DOHH2 (cell line): ENCODE measurements around the gene CREB1.

Experiments used
- H3F3A ChIP-seq: fragments of 200-600 bp; sonication (generic), shearing (Covaris generic); 2 replicates; pipeline ENCODE4 v1.6.0; 2016; ENCODE audit warnings: antibody characterized with exemption, mild to moderate bottlenecking; ENCODE audit not compliant: control insufficient read depth, insufficient read depth
- H3K27ac ChIP-seq: fragments of 200-600 bp; sonication (generic); 2 replicates; pipeline ENCODE4 v1.5.1; 2014; ENCODE audit warnings: low read depth, mild to moderate bottlenecking, low read length, moderate library complexity
- H3K27me3 ChIP-seq: fragments of 200-600 bp; sonication (generic); 2 replicates; pipeline ENCODE4 v1.6.1; 2014; ENCODE audit warnings: mild to moderate bottlenecking, low read length, mixed read lengths; ENCODE audit not compliant: control insufficient read depth
- H3K36me3 ChIP-seq: fragments of 200-600 bp; sonication (generic); 2 replicates; pipeline ENCODE4 v1.6.1; 2014; ENCODE audit warnings: mild to moderate bottlenecking, low read length, moderate library complexity, mixed read lengths; ENCODE audit not compliant: control insufficient read depth
- H3K4me1 ChIP-seq: fragments of 200-600 bp; sonication (generic); 2 replicates; pipeline ENCODE4 v1.6.1; 2014; ENCODE audit warnings: mild to moderate bottlenecking, low read length, mixed read lengths; ENCODE audit not compliant: control insufficient read depth
- H3K4me2 ChIP-seq: fragments of 200-600 bp; sonication (generic); 2 replicates; pipeline ENCODE4 v1.6.0; 2014; ENCODE audit warnings: mild to moderate bottlenecking, low read length, moderate library complexity
- H3K4me3 ChIP-seq: fragments of 200-600 bp; sonication (generic); 2 replicates; pipeline ENCODE4 v1.5.1; 2014; ENCODE audit warnings: mild to moderate bottlenecking, low read length, mixed read lengths
- H3K79me2 ChIP-seq: fragments of 200-600 bp; sonication (generic); 2 replicates; pipeline ENCODE4 v1.6.1; 2014; ENCODE audit warnings: mild to moderate bottlenecking, low read length, mixed read lengths; ENCODE audit not compliant: control insufficient read depth
- H3K9me2 ChIP-seq: fragments of 200-600 bp; sonication (generic); replicated peaks from 2 replicates; pipeline ENCODE4 v1.6.1; 2014; ENCODE audit warnings: mild to moderate bottlenecking, low read length, mixed read lengths; ENCODE audit not compliant: control insufficient read depth
- H3K9me3 ChIP-seq: fragments of 200-600 bp; sonication (generic); 2 replicates; pipeline ENCODE4 v1.6.1; 2014; ENCODE audit warnings: antibody characterized with exemption, low read length, mixed read lengths; ENCODE audit not compliant: control insufficient read depth, insufficient read depth
- H4K20me1 ChIP-seq: fragments of 200-600 bp; sonication (generic); 2 replicates; pipeline ENCODE4 v1.6.0; 2014; ENCODE audit warnings: low read depth, mild to moderate bottlenecking, antibody characterized with exemption, low read length, moderate library complexity; ENCODE audit not compliant: control insufficient read depth, insufficient read depth
- EZH2phosphoT487 ChIP-seq: fragments of 200-600 bp; sonication (generic); IDR thresholded peaks from 2 replicates; pipeline ENCODE4 v1.6.1; 2017; ENCODE audit warnings: borderline replicate concordance, mild to moderate bottlenecking, antibody characterized with exemption, low read length, moderate library complexity, mixed read lengths
- TF ChIP-seq, protein P1 (sequence below): fragments of 200-600 bp; sonication (generic); IDR thresholded peaks from one replicate; pipeline ENCODE4 v1.5.1; 2014; ENCODE audit warnings: antibody characterized with exemption, mild to moderate bottlenecking, low read depth, low read length; ENCODE audit not compliant: poor library complexity, severe bottlenecking

CREB1 gene

DNA sequence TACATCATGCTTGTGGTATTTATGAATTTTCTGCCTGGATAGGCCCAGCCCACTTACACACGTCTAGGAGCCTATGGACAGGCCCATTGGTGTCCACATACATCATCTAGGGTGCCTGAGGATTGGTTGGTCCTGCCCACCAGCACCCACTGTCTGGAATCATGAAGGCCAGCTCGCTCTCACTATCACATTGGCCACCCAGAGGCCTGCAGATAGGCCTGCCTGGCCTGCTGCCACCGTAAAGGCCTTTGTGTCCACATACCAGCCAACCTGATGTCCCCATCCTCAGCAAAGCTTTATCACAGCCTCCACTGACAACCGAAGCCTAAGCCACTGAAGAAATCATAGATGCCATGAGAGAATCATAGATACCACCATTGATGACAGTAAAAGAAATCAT, 55.2 kb downstream of the CREB1 start:
- peaks cover 11% of the 10 kb centered on the region for H3F3A ChIP-seq
- no peak overlapping the region for H3K4me2 ChIP-seq
- H3K9me3 ChIP-seq: no peaks in the 10 kb centered on the region
- H3K27me3 ChIP-seq: no peaks in the 10 kb centered on the region
- no peak for TF ChIP-seq EZH2phosphoT487
- TF ChIP-seq, protein P1, sequence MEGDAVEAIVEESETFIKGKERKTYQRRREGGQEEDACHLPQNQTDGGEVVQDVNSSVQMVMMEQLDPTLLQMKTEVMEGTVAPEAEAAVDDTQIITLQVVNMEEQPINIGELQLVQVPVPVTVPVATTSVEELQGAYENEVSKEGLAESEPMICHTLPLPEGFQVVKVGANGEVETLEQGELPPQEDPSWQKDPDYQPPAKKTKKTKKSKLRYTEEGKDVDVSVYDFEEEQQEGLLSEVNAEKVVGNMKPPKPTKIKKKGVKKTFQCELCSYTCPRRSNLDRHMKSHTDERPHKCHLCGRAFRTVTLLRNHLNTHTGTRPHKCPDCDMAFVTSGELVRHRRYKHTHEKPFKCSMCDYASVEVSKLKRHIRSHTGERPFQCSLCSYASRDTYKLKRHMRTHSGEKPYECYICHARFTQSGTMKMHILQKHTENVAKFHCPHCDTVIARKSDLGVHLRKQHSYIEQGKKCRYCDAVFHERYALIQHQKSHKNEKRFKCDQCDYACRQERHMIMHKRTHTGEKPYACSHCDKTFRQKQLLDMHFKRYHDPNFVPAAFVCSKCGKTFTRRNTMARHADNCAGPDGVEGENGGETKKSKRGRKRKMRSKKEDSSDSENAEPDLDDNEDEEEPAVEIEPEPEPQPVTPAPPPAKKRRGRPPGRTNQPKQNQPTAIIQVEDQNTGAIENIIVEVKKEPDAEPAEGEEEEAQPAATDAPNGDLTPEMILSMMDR: no peak
- no peak overlapping the region for H3K27ac ChIP-seq
- H3K79me2 ChIP-seq: no peaks in the 10 kb centered on the region; the same call in 1 of the 2 replicates
- H3K4me1 ChIP-seq: no peaks in the 10 kb centered on the region
- no peaks in the 10 kb centered on the region for H4K20me1 ChIP-seq
- peaks cover 87% of the 10 kb centered on the region for H3K36me3 ChIP-seq
- no peaks in the 10 kb centered on the region for H3K9me2 ChIP-seq
- no peak overlapping the region for H3K4me3 ChIP-seq

GRCh38 chr2:207587305-207587704, 57.5 kb downstream of the CREB1 start:
- Histone ChIP-seq H3K79me2 (no peaks in the 10 kb centered on the region; the same call in 1 of the 2 replicates), H4K20me1 (no peaks in the 10 kb centered on the region), H3K27me3 (no peaks in the 10 kb centered on the region), H3K36me3 (peaks cover 90% of the 10 kb centered on the region), H3F3A (peaks cover 11% of the 10 kb centered on the region), H3K4me1 (no peaks in the 10 kb centered on the region), H3K9me2 (no peaks in the 10 kb centered on the region), H3K9me3 (peaks cover 5% of the 10 kb centered on the region; the same call in 1 of the 2 replicates), H3K27ac (no peak overlapping the region), H3K4me3 (no peak overlapping the region), H3K4me2 (no peak overlapping the region)
- no peak for TF ChIP-seq EZH2phosphoT487
- TF ChIP-seq, protein P1: no peak

- no peak overlapping the region for H3K27ac ChIP-seq
- H3K4me1 ChIP-seq: no peaks in the 10 kb centered on the region
- no peaks in the 10 kb centered on the region; the same call in 1 of the 2 replicates for H3K79me2 ChIP-seq
- no peaks in the 10 kb centered on the region for H3K27me3 ChIP-seq
- H3K36me3 ChIP-seq: peaks cover 83% of the 10 kb centered on the region
- TF ChIP-seq, protein P1: no peak
- TF ChIP-seq EZH2phosphoT487: no peak
- H3K4me2 ChIP-seq: no peak overlapping the region
- peaks cover 11% of the 10 kb centered on the region for H3F3A ChIP-seq
- no peaks in the 10 kb centered on the region for H4K20me1 ChIP-seq
- H3K9me2 ChIP-seq: no peaks in the 10 kb centered on the region
- no peak overlapping the region for H3K4me3 ChIP-seq
- peaks cover 5% of the 10 kb centered on the region; the same call in 1 of the 2 replicates for H3K9me3 ChIP-seq
Observed at GRCh38 chr2:207589143-207589542, 59.4 kb downstream of the CREB1 start.
